Activated effector memory CD4-positive, alpha-beta T cell treated with Interleukin-2 at 50 U/mL for 16 hours (primary cell): Measurements from ENCODE around the gene NUDT3.
"Not testable (repeated sequence)": the region's sequence is repeated elsewhere in the genome, so short reads cannot be mapped to it uniquely, and the experiment has no call there.

ENCODE experiments used
- DNase-seq: peaks from one replicate; pipeline ENCODE4 v3.0.0-alpha.2; 2020

The NUDT3 gene

GRCh38 chr6:34391786-34392496, 528 bp downstream of the NUDT3 start:
- DNase-seq = peak; percentile 32

GRCh38 chr6:34391473-34391785, 1.0 kb downstream of the NUDT3 start:
- DNase-seq = no peak

GRCh38 chr6:34390531-34391472, 1.7 kb downstream of the NUDT3 start:
- no peak for DNase-seq

- DNase-seq = no peak
Observed at GRCh38 chr6:34389034-34389433, 3.4 kb downstream of the NUDT3 start.

- DNase-seq = no peak
Observed at GRCh38 chr6:34388421-34388820, 4.0 kb downstream of the NUDT3 start.

- no peak for DNase-seq
Observed at GRCh38 chr6:34386316-34387137, 5.9 kb downstream of the NUDT3 start.

- DNase-seq = no peak
Observed at GRCh38 chr6:34385793-34386195, 6.7 kb downstream of the NUDT3 start.

GRCh38 chr6:34384321-34385153, 7.9 kb downstream of the NUDT3 start:
- no peak for DNase-seq

GRCh38 chr6:34383656-34384320, 8.7 kb downstream of the NUDT3 start:
- DNase-seq = no peak

- no peak for DNase-seq
Observed at GRCh38 chr6:34383161-34383631, 9.3 kb downstream of the NUDT3 start.

GRCh38 chr6:34381081-34381480, 11.4 kb downstream of the NUDT3 start:
- DNase-seq = no peak

GRCh38 chr6:34378470-34378869, 14.0 kb downstream of the NUDT3 start:
- no peak for DNase-seq

GRCh38 chr6:34377984-34378383, 14.5 kb downstream of the NUDT3 start:
- no peak for DNase-seq

- DNase-seq = not testable (repeated sequence)
Observed at GRCh38 chr6:34377571-34377970, 14.9 kb downstream of the NUDT3 start.

- no peak for DNase-seq
Observed at GRCh38 chr6:34375833-34376232, 16.6 kb downstream of the NUDT3 start.

- no peak for DNase-seq
Observed at GRCh38 chr6:34374508-34374907, 18.0 kb downstream of the NUDT3 start.

GRCh38 chr6:34374069-34374468, 18.4 kb downstream of the NUDT3 start:
- DNase-seq = no peak

- no peak for DNase-seq
Observed at GRCh38 chr6:34373511-34373910, 19.0 kb downstream of the NUDT3 start.

- DNase-seq = not testable (repeated sequence)
Observed at GRCh38 chr6:34371865-34372264, 20.6 kb downstream of the NUDT3 start.

- DNase-seq = no peak
Observed at GRCh38 chr6:34370361-34370760, 22.1 kb downstream of the NUDT3 start.

GRCh38 chr6:34369385-34369784, 23.1 kb downstream of the NUDT3 start:
- DNase-seq = no peak

- no peak for DNase-seq
Observed at GRCh38 chr6:34366639-34366921, 25.9 kb downstream of the NUDT3 start.
